OCI-LY1 (cell line): ENCODE results near the gene FGF14.

Experiments used
- H2AFZ ChIP-seq: fragments of 200-600 bp; sonication (generic), shearing (Covaris generic); 2 replicates; pipeline ENCODE4 v1.6.0; 2014; ENCODE audit warnings: antibody characterized with exemption, mild to moderate bottlenecking, low read length
- H3F3A ChIP-seq: fragments of 200-600 bp; sonication (generic), shearing (Covaris generic); 2 replicates; pipeline ENCODE4 v1.6.0; 2014; ENCODE audit warnings: mild to moderate bottlenecking, antibody characterized with exemption, low read length, moderate library complexity; ENCODE audit not compliant: insufficient read depth
- H3K27ac ChIP-seq: fragments of 200-600 bp; sonication (generic); 2 replicates; pipeline ENCODE4 v1.5.1; 2014; ENCODE audit warnings: low read length, mixed run types, mild to moderate bottlenecking, low read depth; ENCODE audit not compliant: poor library complexity, severe bottlenecking
- H3K27me3 ChIP-seq: fragments of 200-600 bp; sonication (generic); 2 replicates; pipeline ENCODE4 v1.6.0; 2014; ENCODE audit warnings: antibody characterized with exemption, mild to moderate bottlenecking, low read length, moderate library complexity; ENCODE audit not compliant: insufficient read depth
- H3K36me3 ChIP-seq: fragments of 200-600 bp; sonication (generic); 2 replicates; pipeline ENCODE4 v1.6.1; 2014; ENCODE audit warnings: mild to moderate bottlenecking, antibody characterized with exemption, low read length, moderate library complexity, mixed read lengths; ENCODE audit not compliant: insufficient read depth
- H3K4me1 ChIP-seq: fragments of 200-600 bp; sonication (generic); 2 replicates; pipeline ENCODE4 v1.5.1; 2014; ENCODE audit warnings: mild to moderate bottlenecking, low read length, moderate library complexity; ENCODE audit not compliant: insufficient read depth, severe bottlenecking
- H3K4me2 ChIP-seq: fragments of 200-600 bp; sonication (generic), shearing (Covaris generic); 2 replicates; pipeline ENCODE4 v1.6.1; 2014; ENCODE audit warnings: low read length
- H3K4me3 ChIP-seq: fragments of 200-600 bp; sonication (generic); 2 replicates; pipeline ENCODE4 v1.5.1; 2014; ENCODE audit warnings: low read length, low read depth, mild to moderate bottlenecking, mixed read lengths; ENCODE audit not compliant: poor library complexity, severe bottlenecking
- H3K79me2 ChIP-seq: fragments of 200-600 bp; shearing (Covaris generic); 2 replicates; pipeline ENCODE4 v1.6.1; 2016; ENCODE audit warnings: mixed run types, low read length, mixed read lengths; ENCODE audit not compliant: insufficient read depth
- H3K9ac ChIP-seq: fragments of 200-600 bp; sonication (generic), shearing (Covaris generic); 2 replicates; pipeline ENCODE4 v1.6.1; 2014; ENCODE audit warnings: mild to moderate bottlenecking, low read length, mixed read lengths
- H3K9me2 ChIP-seq: fragments of 200-600 bp; sonication (generic), shearing (Covaris generic); 2 replicates; pipeline ENCODE4 v1.6.1; 2014; ENCODE audit warnings: low read depth, mild to moderate bottlenecking, low read length, mixed read lengths
- H3K9me3 ChIP-seq: fragments of 200-600 bp; shearing (Covaris generic); 2 replicates; pipeline ENCODE4 v1.6.1; 2014; ENCODE audit warnings: low read length, mixed read lengths
- H4K20me1 ChIP-seq: fragments of 200-600 bp; sonication (generic), shearing (Covaris generic); 2 replicates; pipeline ENCODE4 v1.6.0; 2016; ENCODE audit warnings: mild to moderate bottlenecking, low read length; ENCODE audit not compliant: insufficient read depth
- EZH2 ChIP-seq: fragments of 200-600 bp; sonication (generic), shearing (Covaris generic); IDR thresholded peaks from 2 replicates; pipeline ENCODE4 v1.8.0; 2017; ENCODE audit warnings: borderline replicate concordance, mixed run types, mild to moderate bottlenecking, antibody characterized with exemption, low read length, moderate library complexity, mixed read lengths
- TF ChIP-seq, protein P1 (sequence below): fragments of 200-600 bp; sonication (generic), shearing (Covaris generic); IDR thresholded peaks from 2 replicates; pipeline ENCODE4 v1.5.1; 2017; ENCODE audit warnings: mild to moderate bottlenecking, antibody characterized with exemption, low read length, moderate library complexity, mixed read lengths

FGF14 gene

DNA sequence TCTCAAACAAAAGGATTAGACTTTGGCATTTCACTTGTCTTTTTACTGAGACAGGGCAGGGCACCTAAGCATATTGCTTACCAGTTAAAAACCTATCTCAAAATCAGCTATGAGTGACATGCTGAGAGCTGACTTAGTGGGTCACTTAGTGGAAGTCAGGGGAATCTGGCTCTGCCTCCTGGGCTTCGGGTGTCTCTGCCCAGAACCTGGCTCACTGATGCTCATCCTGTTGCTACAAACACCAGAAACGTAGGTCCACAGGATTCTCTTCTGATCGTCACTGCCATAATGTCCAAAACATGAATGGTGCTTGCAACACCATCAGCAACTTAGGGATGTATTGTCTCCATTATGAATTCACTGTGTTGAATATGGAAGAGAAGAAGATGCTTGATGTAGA, 673.2 kb downstream of the FGF14 start:
- H3K27me3 ChIP-seq: no peaks in the 10 kb centered on the region
- H3K36me3 ChIP-seq: no peaks in the 10 kb centered on the region
- no peaks in the 10 kb centered on the region for H3K79me2 ChIP-seq
- no peak overlapping the region for H2AFZ ChIP-seq
- TF ChIP-seq, protein P1, sequence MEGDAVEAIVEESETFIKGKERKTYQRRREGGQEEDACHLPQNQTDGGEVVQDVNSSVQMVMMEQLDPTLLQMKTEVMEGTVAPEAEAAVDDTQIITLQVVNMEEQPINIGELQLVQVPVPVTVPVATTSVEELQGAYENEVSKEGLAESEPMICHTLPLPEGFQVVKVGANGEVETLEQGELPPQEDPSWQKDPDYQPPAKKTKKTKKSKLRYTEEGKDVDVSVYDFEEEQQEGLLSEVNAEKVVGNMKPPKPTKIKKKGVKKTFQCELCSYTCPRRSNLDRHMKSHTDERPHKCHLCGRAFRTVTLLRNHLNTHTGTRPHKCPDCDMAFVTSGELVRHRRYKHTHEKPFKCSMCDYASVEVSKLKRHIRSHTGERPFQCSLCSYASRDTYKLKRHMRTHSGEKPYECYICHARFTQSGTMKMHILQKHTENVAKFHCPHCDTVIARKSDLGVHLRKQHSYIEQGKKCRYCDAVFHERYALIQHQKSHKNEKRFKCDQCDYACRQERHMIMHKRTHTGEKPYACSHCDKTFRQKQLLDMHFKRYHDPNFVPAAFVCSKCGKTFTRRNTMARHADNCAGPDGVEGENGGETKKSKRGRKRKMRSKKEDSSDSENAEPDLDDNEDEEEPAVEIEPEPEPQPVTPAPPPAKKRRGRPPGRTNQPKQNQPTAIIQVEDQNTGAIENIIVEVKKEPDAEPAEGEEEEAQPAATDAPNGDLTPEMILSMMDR: no peak
- TF ChIP-seq EZH2: no peak
- no peak overlapping the region for H3K27ac ChIP-seq
- no peaks in the 10 kb centered on the region for H3K9me3 ChIP-seq
- no peak overlapping the region for H3K9ac ChIP-seq
- H4K20me1 ChIP-seq: no peaks in the 10 kb centered on the region
- no peaks in the 10 kb centered on the region for H3F3A ChIP-seq
- no peak overlapping the region for H3K4me2 ChIP-seq
- no peak overlapping the region for H3K4me3 ChIP-seq
- no peaks in the 10 kb centered on the region for H3K4me1 ChIP-seq
- no peaks in the 10 kb centered on the region for H3K9me2 ChIP-seq

DNA sequence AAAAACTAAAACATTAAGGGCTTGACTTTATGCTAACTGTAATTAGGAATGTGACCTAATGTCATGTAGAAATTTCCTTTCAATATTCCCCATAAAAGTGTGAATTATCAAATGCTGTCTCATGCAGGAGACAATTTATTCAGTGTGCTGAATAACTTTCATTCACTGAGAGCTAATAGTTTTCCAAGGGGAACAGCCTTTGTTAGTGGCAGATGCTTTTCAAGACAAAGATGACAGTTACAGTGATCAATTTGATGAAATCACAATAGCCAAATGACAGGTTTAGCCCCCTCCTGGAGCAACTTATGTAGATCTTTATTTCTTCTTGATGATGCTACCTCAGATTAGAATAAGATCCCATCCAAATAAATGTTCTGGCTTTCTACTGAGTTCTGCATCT, 673.8 kb downstream of the FGF14 start:
- H3K27ac ChIP-seq: no peak overlapping the region
- no peaks in the 10 kb centered on the region for H3K9me2 ChIP-seq
- TF ChIP-seq, protein P1: no peak
- TF ChIP-seq EZH2: no peak
- no peaks in the 10 kb centered on the region for H3K79me2 ChIP-seq
- no peak overlapping the region for H3K4me3 ChIP-seq
- H2AFZ ChIP-seq: no peak overlapping the region
- no peaks in the 10 kb centered on the region for H3K27me3 ChIP-seq
- no peaks in the 10 kb centered on the region for H4K20me1 ChIP-seq
- no peaks in the 10 kb centered on the region for H3K9me3 ChIP-seq
- H3K4me2 ChIP-seq: no peak overlapping the region
- no peak overlapping the region for H3K9ac ChIP-seq
- no peaks in the 10 kb centered on the region for H3K4me1 ChIP-seq
- H3K36me3 ChIP-seq: no peaks in the 10 kb centered on the region
- H3F3A ChIP-seq: no peaks in the 10 kb centered on the region

DNA sequence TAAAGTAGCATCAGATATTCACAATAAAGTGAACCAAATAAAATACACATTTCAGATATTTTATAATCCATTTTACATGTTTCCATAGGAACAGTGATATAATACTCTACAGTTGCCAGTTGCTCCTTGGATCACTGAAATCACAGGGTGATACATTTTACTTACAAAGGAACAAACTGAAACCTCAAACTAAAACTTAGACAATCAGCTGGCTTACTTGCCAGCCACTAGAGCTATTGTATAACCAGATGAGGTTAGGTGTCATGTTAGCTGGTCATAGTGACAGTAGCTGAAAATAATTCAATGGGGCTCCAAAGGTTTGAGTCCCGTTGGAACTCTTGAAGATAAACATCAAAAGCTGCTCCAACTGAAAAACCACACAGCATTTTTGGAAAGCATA, 674.7 kb downstream of the FGF14 start:
- H3K9ac ChIP-seq: no peak overlapping the region
- H3K4me3 ChIP-seq: no peak overlapping the region
- H3K27ac ChIP-seq: no peak overlapping the region
- H3K9me3 ChIP-seq: no peaks in the 10 kb centered on the region
- no peaks in the 10 kb centered on the region for H4K20me1 ChIP-seq
- TF ChIP-seq, protein P1: no peak
- no peak for TF ChIP-seq EZH2
- no peaks in the 10 kb centered on the region for H3K27me3 ChIP-seq
- no peaks in the 10 kb centered on the region for H3K4me1 ChIP-seq
- H3K36me3 ChIP-seq: no peaks in the 10 kb centered on the region
- no peak overlapping the region for H2AFZ ChIP-seq
- no peak overlapping the region for H3K4me2 ChIP-seq
- H3K79me2 ChIP-seq: no peaks in the 10 kb centered on the region
- no peaks in the 10 kb centered on the region for H3F3A ChIP-seq
- H3K9me2 ChIP-seq: no peaks in the 10 kb centered on the region
